SU-DHL-6 (cell line): ENCODE data around the gene OSBPL10.

Experiments
- EZH2phosphoT487 ChIP-seq: fragments of 200-600 bp; sonication (generic), shearing (Covaris generic); conservative IDR thresholded peaks from 2 replicates; pipeline ENCODE4 v1.6.1; 2018; ENCODE audit warnings: mild to moderate bottlenecking, antibody characterized with exemption, low read length, moderate library complexity, mixed read lengths
- TF ChIP-seq, protein P1 (sequence below): fragments of 200-600 bp; sonication (generic); IDR thresholded peaks from one replicate; pipeline ENCODE4 v1.5.1; 2017; ENCODE audit warnings: antibody characterized with exemption, mild to moderate bottlenecking, low read length, moderate library complexity; ENCODE audit not compliant: insufficient read depth, poor library complexity, severe bottlenecking

DNA sequence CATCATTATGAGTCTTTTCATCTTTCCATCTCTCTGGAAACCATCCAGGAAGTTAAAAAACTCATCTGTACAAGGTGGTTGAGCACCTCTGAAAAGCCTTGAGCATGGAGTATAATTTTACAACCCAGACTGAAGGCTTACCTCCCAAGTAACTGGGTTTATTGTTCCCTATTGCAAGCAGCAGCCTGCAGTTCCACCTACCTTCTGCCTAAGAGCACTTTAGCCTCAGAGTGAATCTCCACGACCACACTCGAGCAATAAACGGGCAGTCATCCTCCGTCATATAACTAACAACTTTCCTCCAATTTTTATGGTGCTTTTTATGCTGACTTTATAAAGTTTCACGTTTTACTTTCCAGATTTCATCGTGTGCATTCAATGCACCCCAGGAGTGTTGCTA lies 32.8 kb downstream of the OSBPL10 start:
- TF ChIP-seq, protein P1, sequence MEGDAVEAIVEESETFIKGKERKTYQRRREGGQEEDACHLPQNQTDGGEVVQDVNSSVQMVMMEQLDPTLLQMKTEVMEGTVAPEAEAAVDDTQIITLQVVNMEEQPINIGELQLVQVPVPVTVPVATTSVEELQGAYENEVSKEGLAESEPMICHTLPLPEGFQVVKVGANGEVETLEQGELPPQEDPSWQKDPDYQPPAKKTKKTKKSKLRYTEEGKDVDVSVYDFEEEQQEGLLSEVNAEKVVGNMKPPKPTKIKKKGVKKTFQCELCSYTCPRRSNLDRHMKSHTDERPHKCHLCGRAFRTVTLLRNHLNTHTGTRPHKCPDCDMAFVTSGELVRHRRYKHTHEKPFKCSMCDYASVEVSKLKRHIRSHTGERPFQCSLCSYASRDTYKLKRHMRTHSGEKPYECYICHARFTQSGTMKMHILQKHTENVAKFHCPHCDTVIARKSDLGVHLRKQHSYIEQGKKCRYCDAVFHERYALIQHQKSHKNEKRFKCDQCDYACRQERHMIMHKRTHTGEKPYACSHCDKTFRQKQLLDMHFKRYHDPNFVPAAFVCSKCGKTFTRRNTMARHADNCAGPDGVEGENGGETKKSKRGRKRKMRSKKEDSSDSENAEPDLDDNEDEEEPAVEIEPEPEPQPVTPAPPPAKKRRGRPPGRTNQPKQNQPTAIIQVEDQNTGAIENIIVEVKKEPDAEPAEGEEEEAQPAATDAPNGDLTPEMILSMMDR, result no peak
- TF ChIP-seq EZH2phosphoT487, result no peak
